Sigmoid colon (tissue), 7 donors: ENCODE measurements around the gene ARHGEF10L. TPM values are rescaled to one million over a fixed set of nuclear protein-coding genes. Genes with fewer than 3 reads are reported as not detected.

ENCODE experiments used
- DNase-seq: peaks from one replicate; pipeline ENCODE4 v3.0.0-alpha.2; 2019
- H3K27ac ChIP-seq, 4 donors: fragments of 200-600 bp; sonication (generic); one replicate each; pipeline ENCODE4 v1.5.1; 2016 to 2019; ENCODE audit warnings: mild to moderate bottlenecking in 1 of 4
- H3K27me3 ChIP-seq, 3 donors: fragments of 200-600 bp; sonication (generic); one replicate each; pipeline ENCODE4 v1.5.1; 2019; ENCODE audit warnings: mild to moderate bottlenecking in 1 of 3
- H3K36me3 ChIP-seq, 4 donors: fragments of 200-600 bp; sonication (generic); one replicate each; pipeline ENCODE4 v1.5.1; 2016 to 2019
- H3K4me1 ChIP-seq, 4 donors: fragments of 200-600 bp; sonication (generic); one replicate each; pipeline ENCODE4 v1.5.1; 2017 to 2019
- H3K4me3 ChIP-seq, 4 donors: fragments of 200-600 bp; sonication (generic); one replicate each; pipeline ENCODE4 v1.5.1; 2017 to 2019; ENCODE audit warnings: mild to moderate bottlenecking in 2 of 4, moderate library complexity in 1 of 4
- H3K9me3 ChIP-seq, 4 donors: fragments of 200-600 bp in 3 of 4; sonication (generic) in 3 of 4; one replicate each; pipeline versions ENCODE4 v1.5.1 to v1.6.1; 2013 to 2019
- CTCF ChIP-seq, 4 experiments: fragments of 450-650 bp in 3 of 4; fragments of 200-600 bp in 1 of 4; IDR thresholded peaks; one replicate each; pipeline ENCODE4 v1.5.1; 2016 to 2019; ENCODE audit warnings: antibody characterized with exemption in 4 of 4, mild to moderate bottlenecking in 3 of 4, moderate library complexity in 2 of 4
- EP300 ChIP-seq, 4 donors: sonication (generic); formaldehyde crosslinking; IDR thresholded peaks; one replicate each; pipeline ENCODE4 v1.6.1; 2017; ENCODE audit warnings: antibody characterized with exemption in 4 of 4
- POLR2A ChIP-seq, 2 donors: fragments of 450-650 bp; IDR thresholded peaks; one replicate each; pipeline ENCODE4 v1.6.1; 2016; ENCODE audit warnings: antibody characterized with exemption in 2 of 2, mild to moderate bottlenecking in 2 of 2, moderate library complexity in 2 of 2
- POLR2AphosphoS5 ChIP-seq, 4 donors: sonication (generic); formaldehyde crosslinking; IDR thresholded peaks; one replicate each; pipeline ENCODE4 v1.6.1; 2017; ENCODE audit warnings: antibody characterized with exemption in 4 of 4
- WGBS, 2 donors: extraction: QIAGEN DNeasy Blood & Tissue Kit; methylation state at CpG; one replicate each; pipeline ENCODE4 v1.1.7; 2013; 5-methylcytosine and 5-hydroxymethylcytosine counted together
- intact Hi-C: fragments of 100-400 bp; cut with DNase I; formaldehyde crosslinking; loops from one replicate; pipeline ENCODE4 v1.15.1; 2023
- polyA plus RNA-seq, 3 donors: library from polyadenylated mRNA; stranded (reverse); fragments of 200-250 nt; gene quantifications; one replicate each; pipeline ENCODE4 v1.2.3, GENCODE V29; 2013
- total RNA-seq, 4 donors: library from RNA; depleted of rRNA; stranded (reverse); fragments of >200 nt; gene quantifications; one replicate each; pipeline ENCODE4 v1.1.0, GENCODE V29; 2016
- donor health status: healthy with polysubstance abuse.
- donor health status: Bipolar disorder and iron deficiency.
- donor health status: healthy.

The ARHGEF10L gene
- total and polyA plus RNA-seq, 7 donors: 25.0 to 76.2 (median 33.0) TPM

- Histone ChIP-seq H3K27me3 (no peaks in the 10 kb centered on the region), H3K27ac (no peak overlapping the region), H3K36me3 (peaks cover 0 to 70% (median 47%) of the 10 kb centered on the region in 4 donors), H3K4me3 (no peak overlapping the region), H3K9me3 (no peaks in the 10 kb centered on the region), H3K4me1 (no peaks in the 10 kb centered on the region)
- no peak for TF ChIP-seq CTCF (IDR thresholded peaks at IDR 0.05)
- no peak for TF ChIP-seq EP300 (IDR thresholded peaks at IDR 0.05)
- no peak for TF ChIP-seq POLR2A (IDR thresholded peaks at IDR 0.05)
- TF ChIP-seq POLR2AphosphoS5 (IDR thresholded peaks at IDR 0.05): no peak
- no peak for DNase-seq
- intact Hi-C loops: loop anchor here (5.0 to 10.0 kb wide), 3 partner anchors 160 to 568 kb away; no protein-coding TSS in a partner anchor
- WGBS, 2 donors: 81 to 82% methylated on average over 11 of the region's 11 CpGs
These were observed 124.8 kb downstream of the ARHGEF10L start for GRCh38 chr1:17664322-17664721.

- DNase-seq: no peak
- TF ChIP-seq POLR2A (IDR thresholded peaks at IDR 0.05): no peak
- intact Hi-C loops: loop anchor here (10.0 kb wide), 2 partner anchors 160 to 430 kb away; no protein-coding TSS in a partner anchor
- Histone ChIP-seq H3K4me3 (no peak overlapping the region), H3K27ac (no peak overlapping the region), H3K36me3 (peaks cover 0 to 67% (median 44%) of the 10 kb centered on the region in 4 donors), H3K27me3 (no peaks in the 10 kb centered on the region), H3K4me1 (peaks cover 0 to 6% (median 0%) of the 10 kb centered on the region in 4 donors), H3K9me3 (no peaks in the 10 kb centered on the region)
- WGBS, 2 donors: 90 to 92% methylated on average over 8 of the region's 8 CpGs
These were observed 125.6 kb downstream of the ARHGEF10L start for GRCh38 chr1:17665054-17665453.

GRCh38 chr1:17665950-17666720, 126.6 kb downstream of the ARHGEF10L start:
- DNase-seq: no peak
- 58 to 77% methylated on average over 5 of the region's 5 CpGs for WGBS, 2 donors
- intact Hi-C loops: loop anchor here (10.0 kb wide), 2 partner anchors 159 to 429 kb away; no protein-coding TSS in a partner anchor

GRCh38 chr1:17667641-17668040, 128.1 kb downstream of the ARHGEF10L start:
- no peak overlapping the region for H3K4me3 ChIP-seq
- no peak for DNase-seq
- 85 to 93% methylated on average over 9 of the region's 9 CpGs for WGBS, 2 donors
- peaks cover 0 to 23% (median 17%) of the 10 kb centered on the region in 4 donors for H3K4me1 ChIP-seq
- H3K27me3 ChIP-seq: no peaks in the 10 kb centered on the region
- no peak overlapping the region for H3K27ac ChIP-seq
- intact Hi-C loops: loop anchor here (10.0 kb wide), 2 partner anchors 157 to 427 kb away; no protein-coding TSS in a partner anchor
- no peaks in the 10 kb centered on the region for H3K9me3 ChIP-seq
- no peak for TF ChIP-seq POLR2A (IDR thresholded peaks at IDR 0.05)
- no peak for TF ChIP-seq CTCF (IDR thresholded peaks at IDR 0.05)
- TF ChIP-seq POLR2AphosphoS5 (IDR thresholded peaks at IDR 0.05): no peak
- no peak for TF ChIP-seq EP300 (IDR thresholded peaks at IDR 0.05)
- H3K36me3 ChIP-seq: peaks cover 0 to 63% (median 41%) of the 10 kb centered on the region in 4 donors

More at GRCh38 chr1:17665950-17666720, 126.6 kb downstream of the ARHGEF10L start:
- peaks cover 0 to 71% (median 45%) of the 10 kb centered on the region in 4 donors for H3K36me3 ChIP-seq
- TF ChIP-seq CTCF (IDR thresholded peaks at IDR 0.05): no peak
- TF ChIP-seq POLR2A (IDR thresholded peaks at IDR 0.05): no peak
- no peak for TF ChIP-seq POLR2AphosphoS5 (IDR thresholded peaks at IDR 0.05)
- TF ChIP-seq EP300 (IDR thresholded peaks at IDR 0.05): no peak
- H3K27ac ChIP-seq: no peak overlapping the region
- H3K4me3 ChIP-seq: no peak overlapping the region
- no peaks in the 10 kb centered on the region for H3K27me3 ChIP-seq
- H3K4me1 ChIP-seq: peaks cover 0 to 9% (median 5%) of the 10 kb centered on the region in 4 donors
- H3K9me3 ChIP-seq: no peaks in the 10 kb centered on the region

- H3K4me3 ChIP-seq: no peak overlapping the region
- peaks cover 0 to 27% (median 17%) of the 10 kb centered on the region in 4 donors for H3K4me1 ChIP-seq
- H3K36me3 ChIP-seq: peaks cover 0 to 58% (median 40%) of the 10 kb centered on the region in 4 donors
- TF ChIP-seq POLR2AphosphoS5 (IDR thresholded peaks at IDR 0.05) (no peak), CTCF (IDR thresholded peaks at IDR 0.05) (no peak), EP300 (IDR thresholded peaks at IDR 0.05) (no peak), POLR2A (IDR thresholded peaks at IDR 0.05) (no peak)
- no peaks in the 10 kb centered on the region for H3K27me3 ChIP-seq
- H3K27ac ChIP-seq: no peak overlapping the region
- DNase-seq: no peak
- WGBS, 2 donors: 78 to 87% methylated on average over 12 of the region's 12 CpGs
- no peaks in the 10 kb centered on the region for H3K9me3 ChIP-seq
- intact Hi-C loops: loop anchor here (10.0 kb wide), 2 partner anchors 157 to 427 kb away; no protein-coding TSS in a partner anchor
These were observed 128.7 kb downstream of the ARHGEF10L start for GRCh38 chr1:17668195-17668594.
